Memory B cell (primary cell): ENCODE results near the gene PCSK4.

ENCODE experiments used
- ATAC-seq: fragments of 150-1000 bp; cut with Tn5 transposase; 2 replicates; pipeline ENCODE4 v1.10.0; 2021; ENCODE audit warnings: low read depth, mild to moderate bottlenecking, moderate library complexity
- DNase-seq, 2 donors: peaks; one replicate each; pipeline ENCODE4 v3.0.0; 2022; ENCODE audit warnings: low spot score in 2 of 2
- H3K27ac Mint-ChIP-seq: one replicate; pipeline ENCODE4 v1.8.0; 2022; ENCODE audit warnings: mild to moderate bottlenecking, moderate library complexity, mixed read lengths
- H3K27me3 Mint-ChIP-seq: one replicate; pipeline ENCODE4 v1.8.0; 2022; ENCODE audit warnings: mixed read lengths
- H3K36me3 Mint-ChIP-seq: one replicate; pipeline ENCODE4 v1.8.0; 2022; ENCODE audit warnings: mild to moderate bottlenecking, mixed read lengths
- H3K4me1 Mint-ChIP-seq: one replicate; pipeline ENCODE4 v1.8.0; 2022; ENCODE audit warnings: mixed read lengths
- H3K4me3 Mint-ChIP-seq: one replicate; pipeline ENCODE4 v1.8.0; 2022; ENCODE audit warnings: mild to moderate bottlenecking, moderate library complexity, mixed read lengths
- H3K9me3 Mint-ChIP-seq: one replicate; pipeline ENCODE4 v1.8.0; 2022; ENCODE audit warnings: mixed read lengths

The PCSK4 gene

DNA sequence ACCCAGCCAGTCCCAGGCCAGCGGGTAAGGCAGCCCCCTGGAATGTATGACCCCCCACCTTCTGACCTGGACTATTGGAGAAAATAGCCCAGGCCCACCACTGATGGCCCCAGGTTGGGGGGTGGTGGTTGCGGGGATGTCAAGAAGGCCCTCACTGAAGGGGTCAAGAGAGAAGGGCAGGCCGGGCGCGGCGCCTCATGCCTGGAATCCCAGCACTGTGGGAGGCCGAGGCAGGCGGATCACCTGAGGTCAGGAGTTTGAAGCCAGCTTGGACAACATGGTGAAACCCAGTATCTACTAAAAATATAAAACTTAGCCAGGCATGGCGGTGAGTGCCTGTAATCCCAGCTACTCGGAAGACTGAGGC is 24.1 kb upstream of the PCSK4 start:
- peaks cover 2% of the 10 kb centered on the region for H3K4me1 Mint-ChIP-seq
- H3K36me3 Mint-ChIP-seq = no peaks in the 10 kb centered on the region
- H3K27me3 Mint-ChIP-seq = peaks cover 25% of the 10 kb centered on the region
- no peak for ATAC-seq
- no peak for DNase-seq
- H3K9me3 Mint-ChIP-seq = peaks cover 1% of the 10 kb centered on the region
- no peak overlapping the region for H3K4me3 Mint-ChIP-seq
- no peak overlapping the region for H3K27ac Mint-ChIP-seq

DNA sequence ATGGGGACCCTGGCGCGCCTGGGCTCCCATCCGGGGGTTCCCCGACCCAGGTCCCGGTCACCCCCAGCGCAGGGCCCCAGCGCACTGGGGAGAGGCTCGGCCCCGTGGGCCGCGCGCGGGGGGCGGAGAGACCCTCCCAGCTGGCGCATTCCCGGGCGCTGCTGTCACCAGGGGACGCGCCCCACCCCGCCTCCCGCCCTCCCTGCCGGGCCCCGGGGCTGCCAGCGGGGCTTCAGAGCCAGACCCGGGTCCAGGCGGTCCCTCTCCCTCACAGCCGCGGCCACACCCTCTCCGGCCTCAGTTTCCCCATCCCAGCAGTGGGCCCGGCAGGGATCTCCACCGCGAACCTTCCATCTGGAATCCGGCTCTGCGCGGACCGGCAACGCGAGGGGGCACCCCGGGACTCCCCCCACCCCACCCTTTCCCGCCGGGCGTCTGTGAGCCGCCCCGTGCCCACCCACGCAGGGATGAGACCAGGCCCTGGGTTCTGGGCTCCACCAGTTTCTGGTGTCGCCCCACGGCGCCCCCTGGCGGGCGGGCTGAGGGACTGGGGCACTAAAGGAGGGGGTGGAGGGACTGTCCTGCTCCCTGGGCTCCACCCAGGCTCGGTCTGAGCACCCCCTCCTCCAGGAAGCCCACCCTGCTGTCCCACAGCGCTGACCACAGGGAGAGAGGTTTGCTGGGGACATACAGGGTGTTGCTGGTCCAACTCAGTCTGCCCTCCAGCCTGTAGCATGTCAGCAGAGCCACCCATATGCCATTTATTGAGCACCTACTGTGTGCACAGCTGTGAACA is 23.5 kb upstream of the PCSK4 start:
- H3K27ac Mint-ChIP-seq = no peak overlapping the region

DNA sequence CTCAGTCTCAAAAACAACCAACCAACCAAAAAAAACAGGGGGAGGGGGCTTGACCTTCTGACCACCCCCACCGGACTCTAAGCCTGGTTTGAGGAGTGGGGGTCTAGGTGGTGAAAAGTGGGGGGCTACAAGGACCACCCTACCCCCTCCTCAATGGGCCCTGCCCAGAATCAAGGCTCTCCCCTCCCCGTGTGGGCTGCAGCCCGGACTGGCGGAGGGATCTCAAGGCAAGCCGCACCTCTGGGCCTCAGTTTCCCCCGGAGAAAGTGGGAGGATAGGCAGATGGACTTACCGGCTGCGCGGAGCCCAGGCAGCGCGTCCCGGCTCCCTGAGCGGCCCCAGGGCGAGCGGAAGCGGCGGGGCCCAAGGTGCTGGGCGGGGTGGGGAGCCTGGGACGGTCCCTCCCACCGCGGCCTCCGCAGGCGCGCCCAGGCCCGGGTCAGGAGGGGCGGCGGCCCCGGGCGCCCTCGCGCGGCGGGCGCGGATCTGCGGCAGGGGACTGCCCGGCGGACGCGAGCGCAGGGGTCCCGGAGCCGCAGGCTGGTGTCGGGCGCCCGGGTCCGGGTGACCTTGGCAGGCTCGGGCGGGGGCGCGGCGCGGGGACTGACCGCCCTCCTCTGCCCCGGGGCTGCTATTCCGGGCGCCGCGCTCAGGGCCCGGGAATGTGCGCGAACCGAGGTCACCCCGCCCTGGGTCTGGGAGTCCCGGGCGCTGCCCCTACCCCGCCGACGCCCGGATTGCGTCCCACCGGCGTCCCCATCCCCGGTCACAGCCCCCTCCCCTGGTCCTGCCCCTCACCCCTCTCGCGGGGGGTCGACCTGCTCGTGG is 22.7 kb upstream of the PCSK4 start, which contains the start of gene ADAMTSL5:
TSS of gene ADAMTSL5 (minus strand) at position 349 of the 828 bp plus-strand sequence. CDS start 2,076 bp downstream, outside the sequence.
- Mint-ChIP-seq H3K27ac (no peak within 1 kb of the TSS), H3K4me1 (peaks cover 5% of the 10 kb centered on the region), H3K36me3 (no peaks in the 10 kb centered on the region), H3K27me3 (peaks cover 23% of the 10 kb centered on the region), H3K4me3 (peak within 1 kb of the TSS; percentile 49), H3K9me3 (peaks cover 4% of the 10 kb centered on the region)
- no peak for DNase-seq
- ATAC-seq = peak; percentile 48

More for the DNA sequence above, 23.5 kb upstream of the PCSK4 start:
- H3K4me3 Mint-ChIP-seq = peak overlapping the region; percentile 49
- H3K4me1 Mint-ChIP-seq = peaks cover 2% of the 10 kb centered on the region
- ATAC-seq (peak; percentile 68), DNase-seq (peak; percentile 52 to 54)
- peaks cover 1% of the 10 kb centered on the region for H3K9me3 Mint-ChIP-seq
- H3K36me3 Mint-ChIP-seq = no peaks in the 10 kb centered on the region
- H3K27me3 Mint-ChIP-seq = peaks cover 24% of the 10 kb centered on the region

GRCh38 chr19:1511318-1512317 is 21.5 kb upstream of the PCSK4 start:
- Mint-ChIP-seq H3K4me1 (peaks cover 8% of the 10 kb centered on the region), H3K36me3 (no peaks in the 10 kb centered on the region), H3K9me3 (peaks cover 4% of the 10 kb centered on the region), H3K4me3 (peak overlapping the region; percentile 39), H3K27me3 (peaks cover 29% of the 10 kb centered on the region), H3K27ac (no peak overlapping the region)
- DNase-seq (no peak), ATAC-seq (no peak)

- DNase-seq (no peak), ATAC-seq (no peak)
- H3K27ac Mint-ChIP-seq = no peak overlapping the region
- H3K4me1 Mint-ChIP-seq = peaks cover 11% of the 10 kb centered on the region
- peaks cover 4% of the 10 kb centered on the region for H3K9me3 Mint-ChIP-seq
- H3K4me3 Mint-ChIP-seq = no peak overlapping the region
- H3K36me3 Mint-ChIP-seq = no peaks in the 10 kb centered on the region
- peaks cover 29% of the 10 kb centered on the region for H3K27me3 Mint-ChIP-seq
Measured at GRCh38 chr19:1510807-1511206, 20.7 kb upstream of the PCSK4 start.

- ATAC-seq = no peak
- H3K4me3 Mint-ChIP-seq = no peak overlapping the region
- no peaks in the 10 kb centered on the region for H3K36me3 Mint-ChIP-seq
- peaks cover 4% of the 10 kb centered on the region for H3K9me3 Mint-ChIP-seq
- DNase-seq = no peak
- H3K27ac Mint-ChIP-seq = no peak overlapping the region
- peaks cover 11% of the 10 kb centered on the region for H3K4me1 Mint-ChIP-seq
- peaks cover 30% of the 10 kb centered on the region for H3K27me3 Mint-ChIP-seq
Measured at GRCh38 chr19:1510442-1510806, 20.3 kb upstream of the PCSK4 start.

GRCh38 chr19:1509602-1510441 is 19.7 kb upstream of the PCSK4 start:
- DNase-seq (no peak), ATAC-seq (no peak)
- peaks cover 4% of the 10 kb centered on the region for H3K9me3 Mint-ChIP-seq
- peaks cover 31% of the 10 kb centered on the region for H3K27me3 Mint-ChIP-seq
- H3K27ac Mint-ChIP-seq = no peak overlapping the region
- no peak overlapping the region for H3K4me3 Mint-ChIP-seq
- H3K4me1 Mint-ChIP-seq = peaks cover 11% of the 10 kb centered on the region
- no peaks in the 10 kb centered on the region for H3K36me3 Mint-ChIP-seq

DNA sequence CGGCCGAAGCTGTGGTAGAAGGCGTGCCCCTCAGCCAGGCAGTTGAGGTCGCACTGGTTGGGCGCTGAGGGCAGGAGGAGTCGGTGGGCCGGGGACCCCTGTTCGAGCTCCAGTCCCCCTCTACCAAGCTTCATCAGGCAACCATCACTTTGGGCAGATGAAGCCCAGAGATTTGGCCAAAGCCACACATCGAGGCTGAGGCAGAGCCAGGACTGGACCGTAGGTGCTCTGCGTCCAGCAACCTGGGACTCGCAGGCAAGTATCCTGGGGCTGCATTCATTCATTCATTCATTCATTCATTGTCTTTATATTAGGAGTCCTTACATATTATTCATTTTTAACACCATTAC is 18.3 kb upstream of the PCSK4 start:
- Mint-ChIP-seq H3K9me3 (peaks cover 4% of the 10 kb centered on the region), H3K27ac (no peak overlapping the region), H3K27me3 (peaks cover 37% of the 10 kb centered on the region), H3K4me1 (peaks cover 9% of the 10 kb centered on the region), H3K36me3 (no peaks in the 10 kb centered on the region), H3K4me3 (no peak overlapping the region)
- ATAC-seq (no peak), DNase-seq (no peak)

GRCh38 chr19:1507763-1508506 is 17.8 kb upstream of the PCSK4 start:
- peak overlapping the region; percentile 79 for H3K4me3 Mint-ChIP-seq
- peak overlapping the region; percentile 85 for H3K27ac Mint-ChIP-seq
- DNase-seq (peak; percentile 79 to 83), ATAC-seq (peak; percentile 89)
- no peaks in the 10 kb centered on the region for H3K36me3 Mint-ChIP-seq
- H3K27me3 Mint-ChIP-seq = peaks cover 37% of the 10 kb centered on the region
- peaks cover 9% of the 10 kb centered on the region for H3K4me1 Mint-ChIP-seq
- peaks cover 4% of the 10 kb centered on the region for H3K9me3 Mint-ChIP-seq

GRCh38 chr19:1507192-1507660 is 17.1 kb upstream of the PCSK4 start:
- DNase-seq (no peak), ATAC-seq (no peak)
- H3K27ac Mint-ChIP-seq = peak overlapping the region; percentile 85
- peaks cover 11% of the 10 kb centered on the region for H3K4me1 Mint-ChIP-seq
- peaks cover 4% of the 10 kb centered on the region for H3K9me3 Mint-ChIP-seq
- H3K36me3 Mint-ChIP-seq = no peaks in the 10 kb centered on the region
- H3K4me3 Mint-ChIP-seq = no peak overlapping the region
- peaks cover 39% of the 10 kb centered on the region for H3K27me3 Mint-ChIP-seq

GRCh38 chr19:1505991-1506881 is 16.1 kb upstream of the PCSK4 start:
- peaks cover 39% of the 10 kb centered on the region for H3K27me3 Mint-ChIP-seq
- no peak for DNase-seq
- peaks cover 4% of the 10 kb centered on the region for H3K9me3 Mint-ChIP-seq
- H3K36me3 Mint-ChIP-seq = no peaks in the 10 kb centered on the region
- H3K27ac Mint-ChIP-seq = no peak overlapping the region
- ATAC-seq = no peak
- H3K4me1 Mint-ChIP-seq = peaks cover 11% of the 10 kb centered on the region
- no peak overlapping the region for H3K4me3 Mint-ChIP-seq

- no peak for ATAC-seq
- peaks cover 11% of the 10 kb centered on the region for H3K4me1 Mint-ChIP-seq
- no peak overlapping the region for H3K27ac Mint-ChIP-seq
- no peak overlapping the region for H3K4me3 Mint-ChIP-seq
- no peaks in the 10 kb centered on the region for H3K36me3 Mint-ChIP-seq
- H3K9me3 Mint-ChIP-seq = peaks cover 4% of the 10 kb centered on the region
- peaks cover 36% of the 10 kb centered on the region for H3K27me3 Mint-ChIP-seq
- no peak for DNase-seq
Measured at GRCh38 chr19:1505012-1505411, 14.9 kb upstream of the PCSK4 start.
